ENCODE data around the gene RSAD1. TPM values are rescaled to one million over a fixed set of nuclear protein-coding genes. Genes with fewer than 3 reads are reported as not detected.

RSAD1 gene
- total RNA-seq, 1 experiment from 2014 or later: 28.7 TPM

DNA sequence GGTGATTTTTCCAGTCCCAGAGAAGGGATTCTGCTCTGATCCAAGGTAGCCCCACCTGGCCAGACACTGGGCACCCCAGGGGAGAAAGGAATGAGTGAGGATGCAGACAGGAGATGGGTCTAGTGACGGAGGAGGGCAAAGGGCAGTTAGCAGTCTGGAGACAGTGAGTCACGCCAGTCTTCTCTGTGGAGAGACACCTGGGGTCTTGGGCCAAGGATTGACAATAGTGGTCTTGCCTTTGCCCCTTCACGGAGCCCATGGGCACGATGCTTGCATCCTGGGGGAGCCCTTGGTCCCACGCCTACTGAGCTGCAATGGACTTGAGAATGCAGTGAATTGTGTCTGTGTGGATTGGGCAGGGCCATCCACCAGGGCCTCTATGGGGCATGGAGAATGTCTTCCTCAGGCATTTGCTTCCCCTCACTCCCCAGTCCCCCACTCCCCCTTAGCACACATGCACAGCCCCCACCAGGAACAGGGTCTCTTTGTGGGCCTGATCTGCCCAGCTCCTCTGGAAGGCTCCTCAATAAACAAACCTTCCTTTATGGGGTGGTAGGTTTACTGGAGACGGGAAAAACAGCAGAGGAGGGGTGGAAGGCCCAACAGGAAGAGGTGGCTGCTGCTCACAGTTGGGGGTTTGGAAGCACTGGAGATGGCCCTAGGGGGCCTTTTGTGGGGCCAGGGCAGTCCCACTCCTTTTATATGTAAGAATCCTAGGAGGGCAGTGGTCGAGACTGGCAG lies 11.4 kb upstream of the RSAD1 start:
- Mint-ChIP-seq H3K27ac (ENCODE audit: low read depth, unreplicated experiment) (no peak overlapping the region), H3K4me3 (ENCODE audit: unreplicated experiment) (no peak overlapping the region), H3K36me3 (ENCODE audit: insufficient read depth, unreplicated experiment) (peaks cover 12% of the 10 kb centered on the region), H3K9me3 (ENCODE audit: unreplicated experiment) (no peaks in the 10 kb centered on the region), H3K27me3 (ENCODE audit: insufficient read depth, unreplicated experiment) (no peaks in the 10 kb centered on the region), H3K4me1 (ENCODE audit: insufficient read depth, unreplicated experiment) (no peaks in the 10 kb centered on the region)
- ChIA-PET POLR2A (interaction anchor here (0.6 to 1.3 kb wide), 3 partner anchors 12 to 100 kb away, joined by 3 to 6 read pairs (median 4); no protein-coding TSS in a partner anchor), CTCF (interaction anchor here (0.6 kb wide), 1 partner anchor 211 kb away, joined by 3 read pairs; no protein-coding TSS in a partner anchor)
- intact Hi-C loops (cut with micrococcal nuclease): no loop called here
- DNase-seq (ENCODE audit: unreplicated experiment): no peak
- BruUV-seq (replicated peaks): no TSS peak
- TF ChIP-seq, protein P1, sequence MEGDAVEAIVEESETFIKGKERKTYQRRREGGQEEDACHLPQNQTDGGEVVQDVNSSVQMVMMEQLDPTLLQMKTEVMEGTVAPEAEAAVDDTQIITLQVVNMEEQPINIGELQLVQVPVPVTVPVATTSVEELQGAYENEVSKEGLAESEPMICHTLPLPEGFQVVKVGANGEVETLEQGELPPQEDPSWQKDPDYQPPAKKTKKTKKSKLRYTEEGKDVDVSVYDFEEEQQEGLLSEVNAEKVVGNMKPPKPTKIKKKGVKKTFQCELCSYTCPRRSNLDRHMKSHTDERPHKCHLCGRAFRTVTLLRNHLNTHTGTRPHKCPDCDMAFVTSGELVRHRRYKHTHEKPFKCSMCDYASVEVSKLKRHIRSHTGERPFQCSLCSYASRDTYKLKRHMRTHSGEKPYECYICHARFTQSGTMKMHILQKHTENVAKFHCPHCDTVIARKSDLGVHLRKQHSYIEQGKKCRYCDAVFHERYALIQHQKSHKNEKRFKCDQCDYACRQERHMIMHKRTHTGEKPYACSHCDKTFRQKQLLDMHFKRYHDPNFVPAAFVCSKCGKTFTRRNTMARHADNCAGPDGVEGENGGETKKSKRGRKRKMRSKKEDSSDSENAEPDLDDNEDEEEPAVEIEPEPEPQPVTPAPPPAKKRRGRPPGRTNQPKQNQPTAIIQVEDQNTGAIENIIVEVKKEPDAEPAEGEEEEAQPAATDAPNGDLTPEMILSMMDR (IDR thresholded peaks at IDR 0.05; ENCODE audit: unreplicated experiment): no peak

DNA sequence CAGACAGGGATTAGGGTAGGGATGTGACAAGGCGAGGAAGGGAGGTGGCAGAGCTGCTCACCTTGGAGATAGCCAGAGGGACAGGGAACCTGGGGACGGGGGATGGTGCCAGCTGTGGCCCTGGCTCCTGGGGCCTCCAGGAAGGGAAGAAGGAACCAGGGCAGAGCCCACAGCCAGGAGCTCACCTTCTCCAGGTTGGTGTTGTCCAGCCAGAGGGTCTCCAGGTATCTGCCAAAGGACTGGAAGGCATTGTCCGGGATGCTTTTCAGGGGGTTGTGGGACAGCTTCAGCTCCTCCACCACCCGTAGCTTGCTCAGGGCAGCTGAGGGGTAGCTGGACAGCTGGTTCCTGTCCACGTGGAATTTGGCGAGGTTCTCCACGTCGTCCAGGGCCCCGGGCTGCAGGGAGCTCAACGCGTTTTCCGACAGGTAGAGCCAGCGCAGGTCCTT lies 10.8 kb upstream of the RSAD1 start:
- peaks cover 12% of the 10 kb centered on the region for H3K36me3 Mint-ChIP-seq (ENCODE audit: insufficient read depth, unreplicated experiment)
- TF ChIP-seq, protein P1 (IDR thresholded peaks at IDR 0.05; ENCODE audit: unreplicated experiment): no peak
- no peaks in the 10 kb centered on the region for H3K27me3 Mint-ChIP-seq (ENCODE audit: insufficient read depth, unreplicated experiment)
- no peak for DNase-seq (ENCODE audit: unreplicated experiment)
- no peak overlapping the region for H3K4me3 Mint-ChIP-seq (ENCODE audit: unreplicated experiment)
- ChIA-PET POLR2A (interaction anchor here (0.6 to 1.3 kb wide), 2 partner anchors 11 to 101 kb away, joined by 3 to 6 read pairs; no protein-coding TSS in a partner anchor), CTCF (interaction anchor here (0.6 kb wide), 2 partner anchors 8 to 494 kb away, joined by 3 read pairs; no protein-coding TSS in a partner anchor)
- H3K27ac Mint-ChIP-seq (ENCODE audit: low read depth, unreplicated experiment): no peak overlapping the region
- BruUV-seq (replicated peaks): no TSS peak
- no peaks in the 10 kb centered on the region for H3K4me1 Mint-ChIP-seq (ENCODE audit: insufficient read depth, unreplicated experiment)
- intact Hi-C loops (cut with micrococcal nuclease): no loop called here
- H3K9me3 Mint-ChIP-seq (ENCODE audit: unreplicated experiment): no peaks in the 10 kb centered on the region

DNA sequence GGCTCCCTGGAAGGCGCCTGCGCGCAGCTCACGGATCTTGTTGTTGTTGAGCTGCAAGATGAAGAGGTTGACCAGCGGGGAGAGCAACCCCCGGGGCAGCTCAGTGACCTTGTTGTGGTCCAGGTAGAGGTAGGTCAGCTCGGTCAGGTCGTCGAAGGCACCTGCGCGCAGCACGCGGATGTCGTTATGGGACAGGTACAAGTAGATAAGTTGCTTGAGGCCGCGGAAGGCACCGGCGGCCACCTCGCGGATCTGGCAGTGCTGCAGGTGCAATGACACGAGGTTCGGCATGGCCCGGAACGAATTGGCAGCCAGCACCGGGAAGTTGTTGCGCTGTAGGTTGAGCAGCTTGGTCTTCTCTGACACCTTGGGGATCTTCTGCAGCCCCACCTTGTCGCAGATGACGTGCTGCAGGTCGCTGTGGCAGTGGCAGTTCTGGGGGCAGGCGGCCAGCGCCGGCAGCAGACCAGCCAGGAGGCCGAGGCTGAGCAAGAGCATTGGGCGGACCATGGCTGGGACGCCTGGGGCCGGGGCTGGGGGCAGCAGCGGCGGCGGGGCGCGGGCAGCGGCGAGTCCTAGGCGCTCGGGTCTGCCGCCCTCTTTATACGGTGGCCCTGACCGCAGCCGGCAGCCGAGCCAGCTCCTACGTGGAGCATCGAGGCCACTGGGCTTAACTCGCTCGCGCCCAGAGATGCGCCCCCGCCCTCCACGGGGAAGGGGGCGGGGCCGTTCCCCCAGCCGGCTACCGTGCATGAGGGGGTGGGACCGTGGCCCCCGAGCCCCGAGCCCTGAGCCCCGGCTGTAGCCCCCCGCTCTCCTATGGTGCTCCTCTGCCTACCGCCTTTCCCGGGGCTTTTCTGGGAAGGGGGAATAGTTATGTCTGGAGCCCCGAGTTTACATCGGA lies 10.1 kb upstream of the RSAD1 start, which contains the start of gene CHAD:
Gene CHAD, minus strand, starts transcription at position 577 of the 904 bp plus-strand sequence. Its CDS starts 67 bp downstream, at position 510.
- Mint-ChIP-seq H3K4me1 (ENCODE audit: insufficient read depth, unreplicated experiment) (no peaks in the 10 kb centered on the region), H3K36me3 (ENCODE audit: insufficient read depth, unreplicated experiment) (peaks cover 12% of the 10 kb centered on the region), H3K4me3 (ENCODE audit: unreplicated experiment) (no peak within 1 kb of the TSS), H3K27me3 (ENCODE audit: insufficient read depth, unreplicated experiment) (no peaks in the 10 kb centered on the region), H3K27ac (ENCODE audit: low read depth, unreplicated experiment) (no peak within 1 kb of the TSS), H3K9me3 (ENCODE audit: unreplicated experiment) (no peaks in the 10 kb centered on the region)
- TF ChIP-seq, protein P1 (IDR thresholded peaks at IDR 0.05; ENCODE audit: unreplicated experiment): no peak
- intact Hi-C loops (cut with micrococcal nuclease): no loop called here
- BruUV-seq (replicated peaks): no TSS peak
- CTCF ChIA-PET: interaction anchor here (0.6 kb wide), 2 partner anchors 9 to 493 kb away, joined by 3 read pairs; no protein-coding TSS in a partner anchor
- DNase-seq (ENCODE audit: unreplicated experiment): no peak
- POLR2A ChIA-PET: interaction anchor here (1.3 kb wide), 1 partner anchor 11 kb away, joined by 6 read pairs; no protein-coding TSS in a partner anchor
